Hepatocyte (in vitro differentiated cells): Measurements from ENCODE around the gene SUMF1.

Experiments
- EZH2 ChIP-seq: fragments of 200-600 bp; sonication (generic); IDR thresholded peaks from 2 replicates; pipeline ENCODE4 v1.6.1; 2016; ENCODE audit warnings: antibody characterized with exemption, mild to moderate bottlenecking, borderline replicate concordance
- EZH2phosphoT487 ChIP-seq: fragments of 200-600 bp; sonication (generic); IDR thresholded peaks from one replicate; pipeline ENCODE4 v1.6.1; 2018; ENCODE audit warnings: antibody characterized with exemption, mild to moderate bottlenecking, low read depth, moderate library complexity; ENCODE audit not compliant: unreplicated experiment, severe bottlenecking
- TF ChIP-seq, protein P1 (sequence below): fragments of 200-600 bp; sonication (generic); IDR thresholded peaks from 2 replicates; pipeline ENCODE4 v1.5.1; 2016; ENCODE audit warnings: antibody characterized with exemption, mild to moderate bottlenecking; ENCODE audit not compliant: poor library complexity

- TF ChIP-seq, protein P1, sequence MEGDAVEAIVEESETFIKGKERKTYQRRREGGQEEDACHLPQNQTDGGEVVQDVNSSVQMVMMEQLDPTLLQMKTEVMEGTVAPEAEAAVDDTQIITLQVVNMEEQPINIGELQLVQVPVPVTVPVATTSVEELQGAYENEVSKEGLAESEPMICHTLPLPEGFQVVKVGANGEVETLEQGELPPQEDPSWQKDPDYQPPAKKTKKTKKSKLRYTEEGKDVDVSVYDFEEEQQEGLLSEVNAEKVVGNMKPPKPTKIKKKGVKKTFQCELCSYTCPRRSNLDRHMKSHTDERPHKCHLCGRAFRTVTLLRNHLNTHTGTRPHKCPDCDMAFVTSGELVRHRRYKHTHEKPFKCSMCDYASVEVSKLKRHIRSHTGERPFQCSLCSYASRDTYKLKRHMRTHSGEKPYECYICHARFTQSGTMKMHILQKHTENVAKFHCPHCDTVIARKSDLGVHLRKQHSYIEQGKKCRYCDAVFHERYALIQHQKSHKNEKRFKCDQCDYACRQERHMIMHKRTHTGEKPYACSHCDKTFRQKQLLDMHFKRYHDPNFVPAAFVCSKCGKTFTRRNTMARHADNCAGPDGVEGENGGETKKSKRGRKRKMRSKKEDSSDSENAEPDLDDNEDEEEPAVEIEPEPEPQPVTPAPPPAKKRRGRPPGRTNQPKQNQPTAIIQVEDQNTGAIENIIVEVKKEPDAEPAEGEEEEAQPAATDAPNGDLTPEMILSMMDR: no peak
- TF ChIP-seq EZH2phosphoT487: no peak
- no peak for TF ChIP-seq EZH2
Observed at GRCh38 chr3:4466741-4467521, at the start of gene SUMF1.
